ENCODE measurements around the gene NRXN3.

Gene NRXN3

GRCh38 chr14:79090641-79091180 lies 920.5 kb downstream of the NRXN3 start:
- no peak for TF ChIP-seq CTCF (IDR thresholded peaks at IDR 0.05; ENCODE audit: borderline replicate concordance, control extremely low read depth, extremely low read depth, insufficient read depth, missing control alignments)
- in situ Hi-C loops (cut with MboI; ENCODE audit: low sequenced_read_pairs, unreplicated experiment) = no loop called here

GRCh38 chr14:79091381-79091963 lies 921.3 kb downstream of the NRXN3 start:
- in situ Hi-C loops (cut with MboI; ENCODE audit: low sequenced_read_pairs, unreplicated experiment) = no loop called here
- no peak for DNase-seq (ENCODE audit: low spot score)
- no peak for TF ChIP-seq CTCF (IDR thresholded peaks at IDR 0.05; ENCODE audit: borderline replicate concordance, control extremely low read depth, extremely low read depth, insufficient read depth, missing control alignments)

More at GRCh38 chr14:79090641-79091180, 920.5 kb downstream of the NRXN3 start:
- no peak for DNase-seq (ENCODE audit: low spot score)

- no peak for TF ChIP-seq CTCF (IDR thresholded peaks at IDR 0.05; ENCODE audit: borderline replicate concordance, control extremely low read depth, extremely low read depth, insufficient read depth, missing control alignments)
- DNase-seq (ENCODE audit: low spot score) = no peak
- in situ Hi-C loops (cut with MboI; ENCODE audit: low sequenced_read_pairs, unreplicated experiment) = no loop called here
Observed at GRCh38 chr14:79093531-79093930, 923.4 kb downstream of the NRXN3 start.

- no peak for TF ChIP-seq CTCF (IDR thresholded peaks at IDR 0.05; ENCODE audit: borderline replicate concordance, control extremely low read depth, extremely low read depth, insufficient read depth, missing control alignments)
- in situ Hi-C loops (cut with MboI; ENCODE audit: low sequenced_read_pairs, unreplicated experiment) = no loop called here
- no peak for DNase-seq (ENCODE audit: low spot score)
Observed at GRCh38 chr14:79094951-79095350, 924.8 kb downstream of the NRXN3 start.

GRCh38 chr14:79096811-79097210 lies 926.6 kb downstream of the NRXN3 start:
- in situ Hi-C loops (cut with MboI; ENCODE audit: low sequenced_read_pairs, unreplicated experiment) = no loop called here
- no peak for TF ChIP-seq CTCF (IDR thresholded peaks at IDR 0.05; ENCODE audit: borderline replicate concordance, control extremely low read depth, extremely low read depth, insufficient read depth, missing control alignments)
- DNase-seq (ENCODE audit: low spot score) = no peak

GRCh38 chr14:79098324-79098723 lies 928.2 kb downstream of the NRXN3 start:
- in situ Hi-C loops (cut with MboI; ENCODE audit: low sequenced_read_pairs, unreplicated experiment) = no loop called here
- no peak for DNase-seq (ENCODE audit: low spot score)
- TF ChIP-seq CTCF (IDR thresholded peaks at IDR 0.05; ENCODE audit: borderline replicate concordance, control extremely low read depth, extremely low read depth, insufficient read depth, missing control alignments) = no peak
